Glomerular visceral epithelial cell (primary cell): Measurements from ENCODE around the gene C9orf50.

Experiments
- DNase-seq: peaks from one replicate; pipeline ENCODE4 v3.0.0-alpha.2; 2016; ENCODE audit errors: extremely low spot score

The C9orf50 gene

DNA sequence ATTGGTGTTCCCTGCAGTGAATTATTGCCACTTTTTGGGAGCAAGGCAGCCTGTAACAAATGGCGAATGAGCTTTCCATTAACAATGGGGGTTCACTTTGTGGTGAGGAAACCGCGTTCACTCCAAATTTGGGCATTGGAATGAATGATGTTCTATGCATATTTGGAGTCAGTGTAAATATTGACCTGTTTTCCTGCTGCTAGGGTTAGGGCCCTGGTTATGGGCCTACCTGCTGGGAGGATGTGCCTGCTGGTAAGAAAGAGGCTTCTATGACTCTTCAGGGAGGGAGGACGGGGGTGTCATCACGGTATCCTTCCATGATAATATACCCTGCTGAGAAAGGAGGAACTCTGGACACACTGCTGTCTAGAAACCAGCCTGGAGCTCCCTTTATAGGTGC, 29.0 kb downstream of the C9orf50 start:
- DNase-seq: no peak

DNA sequence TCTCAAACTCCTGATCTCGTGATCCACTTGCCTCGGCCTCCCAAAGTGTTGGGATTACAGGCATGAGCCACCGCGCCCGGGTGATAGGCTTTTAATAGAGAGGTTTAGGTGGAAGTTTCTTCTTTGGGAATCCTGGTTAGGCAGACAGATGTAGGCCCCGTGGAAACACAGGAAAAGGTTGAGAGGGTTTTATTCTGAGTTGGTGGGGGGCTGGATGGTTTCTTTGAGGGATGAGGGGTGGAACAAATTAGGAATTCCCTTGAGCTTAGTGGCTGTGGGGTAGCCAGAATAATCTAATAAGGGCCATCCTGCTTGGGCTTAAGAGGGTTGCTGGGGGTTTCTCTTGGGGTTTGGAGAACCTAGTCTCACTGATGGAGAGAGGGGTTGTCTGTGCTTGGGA, 30.4 kb downstream of the C9orf50 start:
- no peak for DNase-seq

DNA sequence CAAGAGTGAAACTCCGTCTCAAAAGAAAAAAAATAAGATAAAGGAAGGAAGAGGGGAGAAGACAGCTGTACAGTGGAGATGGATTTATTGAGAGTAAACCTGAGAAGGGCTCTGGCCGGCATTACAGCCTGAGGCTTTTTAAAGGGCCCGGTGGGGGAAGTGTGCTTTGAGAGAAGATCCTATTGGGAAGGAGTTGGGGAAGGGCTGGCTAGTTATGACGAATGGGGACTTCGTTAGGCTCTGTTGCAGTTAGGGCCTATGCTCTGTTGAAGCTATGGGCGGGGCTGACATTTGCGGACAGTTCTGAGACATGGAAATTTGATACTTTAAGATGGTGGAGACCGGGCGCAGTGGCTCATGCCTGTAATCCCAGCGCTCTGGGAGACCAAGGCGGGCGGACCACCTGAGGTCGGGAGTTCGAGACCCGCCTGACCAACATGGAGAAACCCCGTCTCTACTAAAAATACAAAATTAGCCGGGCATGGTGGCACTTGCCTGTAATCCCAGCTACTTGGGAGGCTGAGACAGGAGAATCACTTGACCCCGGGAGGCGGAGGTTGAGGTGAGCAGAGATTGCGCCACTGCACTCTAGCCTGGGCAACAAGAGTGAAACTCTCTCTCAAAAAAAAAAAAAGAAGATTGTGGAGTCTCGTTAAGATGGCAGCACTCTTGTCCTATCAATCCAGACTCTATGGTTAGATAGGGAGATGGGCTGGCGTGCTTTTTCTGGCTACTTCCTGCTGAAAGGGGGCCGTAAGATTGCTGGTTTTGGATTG, 33.2 kb downstream of the C9orf50 start:
- DNase-seq: no peak

DNA sequence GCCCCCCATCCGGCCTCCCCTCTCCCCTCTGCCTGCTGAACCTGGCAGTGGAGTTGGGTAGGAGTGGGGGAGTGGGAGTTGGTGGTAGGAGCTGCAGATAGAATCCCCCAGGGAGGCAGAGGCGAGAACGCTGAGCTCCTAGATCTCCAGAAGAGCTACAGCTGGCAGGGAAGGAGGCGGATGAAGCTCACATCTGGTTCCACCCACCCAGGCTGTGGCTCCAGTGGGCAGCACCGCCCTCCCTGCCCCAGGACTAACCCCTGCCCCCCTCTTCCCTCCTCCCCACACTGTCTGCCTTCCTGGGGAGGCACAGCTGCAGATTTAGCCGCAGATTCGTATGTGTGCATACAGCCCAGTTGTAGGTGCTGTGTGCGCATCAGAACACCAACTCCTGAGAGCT, 34.2 kb downstream of the C9orf50 start:
- no peak for DNase-seq

DNA sequence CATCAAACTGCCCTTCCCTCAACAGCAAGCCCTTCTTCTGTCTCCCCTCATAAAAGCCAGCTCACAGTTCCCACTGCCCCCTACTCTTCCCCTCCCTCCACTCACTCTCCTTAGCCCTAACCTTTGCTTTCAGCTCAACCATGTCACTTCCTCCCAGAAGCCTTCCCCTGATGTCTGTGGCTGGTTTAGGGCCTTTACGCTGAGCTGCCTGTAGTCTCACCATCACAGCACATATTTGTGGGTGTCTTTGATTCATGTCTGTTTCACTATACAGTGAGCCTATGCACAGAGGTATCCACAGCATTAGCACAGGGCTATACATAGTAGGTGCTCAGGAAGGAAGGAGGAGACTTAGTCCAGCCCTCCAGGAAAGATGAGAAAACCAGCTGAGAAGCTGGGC, 34.7 kb downstream of the C9orf50 start:
- DNase-seq: no peak

DNA sequence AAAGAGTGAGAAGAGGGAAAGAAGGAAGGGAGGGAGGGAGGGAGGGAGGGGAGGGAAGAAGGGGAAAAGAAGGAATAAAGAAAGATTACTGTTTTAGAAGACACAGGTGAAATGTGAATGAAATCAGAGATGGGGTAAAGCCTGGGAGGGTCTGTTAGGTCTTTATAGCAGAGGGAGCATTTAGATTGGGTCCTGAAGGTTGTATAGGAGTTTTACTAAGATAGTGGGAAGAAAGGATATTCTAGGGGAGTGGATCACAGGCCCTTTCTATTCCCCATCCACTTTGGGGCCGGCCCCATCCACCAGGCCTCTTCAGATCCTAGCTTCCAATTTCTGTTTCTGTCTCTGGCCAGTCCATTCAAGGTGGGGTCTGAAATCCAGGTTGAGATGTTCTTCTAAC, 35.5 kb downstream of the C9orf50 start:
- no peak for DNase-seq

DNA sequence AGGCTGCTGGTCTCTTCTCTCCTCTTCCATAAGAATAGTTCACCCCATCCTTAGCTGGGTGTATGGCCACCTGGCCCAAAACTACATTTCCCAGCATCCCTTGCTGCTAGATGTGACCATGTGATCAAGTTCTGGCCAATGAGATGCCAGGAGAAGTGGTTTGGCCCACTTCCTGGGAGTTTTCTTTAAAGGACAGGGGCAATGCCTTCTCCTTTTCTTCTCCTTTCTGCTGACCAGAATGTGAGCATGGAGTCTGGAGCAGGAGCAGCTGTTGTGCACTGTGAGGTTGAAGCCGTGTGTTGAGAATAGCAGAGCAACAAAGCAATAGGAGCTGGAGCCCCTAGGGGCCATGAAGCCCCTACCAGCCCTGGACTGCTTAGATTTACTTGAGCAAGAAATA, 36.8 kb downstream of the C9orf50 start:
- DNase-seq: peak; percentile 62

DNA sequence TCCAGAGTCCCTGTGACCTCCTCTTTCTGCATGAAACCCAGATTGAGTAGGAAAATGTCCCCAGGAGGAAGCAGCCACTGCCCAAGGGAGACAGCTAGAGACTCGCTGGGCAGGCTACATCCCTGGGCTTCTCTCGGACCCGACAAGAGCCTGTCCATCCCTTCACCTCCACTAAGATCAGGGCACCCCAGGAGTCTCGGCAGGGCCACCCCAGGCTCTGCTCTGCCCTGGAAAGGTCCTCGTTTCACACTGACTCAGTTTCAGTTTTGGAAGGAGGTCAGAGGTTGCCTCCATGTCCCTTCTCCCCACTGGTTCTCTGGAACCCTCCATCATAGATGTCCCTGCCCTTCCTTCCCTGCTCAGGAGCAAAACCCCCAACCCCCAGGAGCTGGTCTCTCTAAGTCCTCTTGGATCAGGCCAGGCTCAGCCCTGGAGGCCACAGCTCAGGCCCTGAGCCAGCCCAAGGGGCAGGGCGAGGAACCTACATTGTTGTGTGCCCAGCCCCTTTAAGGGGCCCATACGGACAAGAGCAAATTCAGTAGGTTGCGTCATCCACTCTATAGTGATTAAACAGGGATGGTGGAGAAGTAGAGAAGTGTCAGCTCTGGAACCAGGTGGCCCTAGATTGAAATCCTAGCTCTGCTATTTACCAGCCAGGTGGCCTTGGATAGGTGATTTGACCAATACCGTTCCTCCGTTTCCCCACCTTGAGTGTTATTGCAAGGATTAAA, 37.4 kb downstream of the C9orf50 start:
- DNase-seq: no peak

DNA sequence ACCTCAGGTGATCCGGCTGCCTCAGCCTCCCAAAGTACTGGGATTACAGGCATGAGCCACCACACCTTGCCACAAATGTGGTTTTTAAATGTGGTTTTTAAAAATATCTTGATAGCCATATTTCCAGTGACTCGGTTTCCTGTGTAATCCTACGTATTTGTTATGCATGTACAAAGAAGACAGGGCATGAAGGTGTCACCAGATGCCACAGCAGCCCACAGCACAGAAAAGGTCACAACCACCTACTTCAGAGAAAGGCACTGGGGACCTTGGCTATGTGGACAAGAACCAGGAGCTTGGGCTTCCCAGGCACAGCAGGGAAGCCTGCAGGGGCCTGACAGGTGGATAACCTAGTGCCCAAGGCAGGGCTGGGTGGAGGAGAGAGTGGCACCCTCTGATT, 38.0 kb downstream of the C9orf50 start:
- DNase-seq: no peak

DNA sequence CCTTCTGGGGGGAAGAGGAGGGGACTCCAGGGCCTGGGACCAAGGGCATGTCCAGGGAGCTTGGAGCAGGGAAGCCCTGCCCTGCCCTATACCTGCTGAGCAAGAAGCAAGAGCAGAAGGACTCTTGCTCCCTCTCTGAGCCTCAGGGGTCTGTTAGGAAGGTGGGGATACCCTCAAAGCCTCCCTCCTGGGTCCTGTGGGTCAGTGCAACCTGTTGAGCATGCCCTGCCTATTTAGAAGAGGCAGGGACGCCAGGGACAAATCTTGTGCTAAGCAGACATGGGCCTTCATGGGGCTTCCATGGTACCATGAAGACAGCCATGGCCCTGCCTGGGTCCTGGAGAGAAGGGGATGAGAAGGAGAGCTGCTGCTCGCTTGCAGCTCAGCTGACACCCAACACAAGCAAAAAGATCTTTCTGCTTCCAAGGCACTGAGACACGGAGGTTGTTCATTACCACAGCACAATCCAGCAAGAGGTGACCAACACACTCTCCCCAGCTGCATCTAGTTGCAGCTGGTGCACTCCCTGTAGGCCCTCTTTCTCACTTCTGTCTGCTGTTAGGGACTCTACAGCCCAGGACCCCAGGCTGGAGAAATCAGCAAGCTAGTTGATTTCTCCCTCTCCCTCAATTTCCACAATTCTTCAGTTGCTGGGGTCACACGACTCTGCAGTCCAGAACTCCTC, 39.3 kb downstream of the C9orf50 start:
- no peak for DNase-seq

DNA sequence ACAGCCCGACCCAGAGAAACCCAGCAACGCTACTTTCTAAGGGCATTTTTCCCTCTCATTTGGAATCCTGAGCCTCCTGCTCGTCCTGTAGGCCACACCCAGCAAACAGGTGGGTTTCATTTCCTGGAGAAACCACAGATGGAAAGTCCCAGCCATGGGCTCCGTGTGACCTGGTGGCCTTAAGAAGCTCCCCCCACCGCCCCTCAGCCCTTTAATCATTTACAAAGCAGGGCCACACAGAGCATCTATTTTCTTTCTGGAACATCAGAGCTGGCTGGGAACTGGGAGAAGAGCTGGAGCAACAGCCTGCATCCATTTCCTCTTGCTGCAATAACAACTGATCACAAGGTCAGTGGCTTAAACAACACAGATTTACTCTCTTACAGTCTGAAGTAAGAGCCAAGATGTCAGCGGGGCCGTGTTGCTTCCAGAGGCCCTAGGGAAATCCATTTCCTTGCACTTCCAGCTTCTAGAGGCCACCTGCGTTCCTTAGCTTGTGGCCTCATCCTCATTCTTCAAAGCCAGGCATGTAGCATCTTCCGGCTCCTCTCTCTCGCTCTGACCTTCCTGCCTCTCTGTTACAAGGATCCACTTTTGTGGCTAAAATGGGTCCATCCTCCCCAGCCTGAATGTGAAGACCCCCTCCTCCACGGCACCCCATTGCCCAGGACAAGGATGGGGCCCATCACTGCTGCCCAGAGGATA, 40.5 kb downstream of the C9orf50 start:
- peak; percentile 71 for DNase-seq

DNA sequence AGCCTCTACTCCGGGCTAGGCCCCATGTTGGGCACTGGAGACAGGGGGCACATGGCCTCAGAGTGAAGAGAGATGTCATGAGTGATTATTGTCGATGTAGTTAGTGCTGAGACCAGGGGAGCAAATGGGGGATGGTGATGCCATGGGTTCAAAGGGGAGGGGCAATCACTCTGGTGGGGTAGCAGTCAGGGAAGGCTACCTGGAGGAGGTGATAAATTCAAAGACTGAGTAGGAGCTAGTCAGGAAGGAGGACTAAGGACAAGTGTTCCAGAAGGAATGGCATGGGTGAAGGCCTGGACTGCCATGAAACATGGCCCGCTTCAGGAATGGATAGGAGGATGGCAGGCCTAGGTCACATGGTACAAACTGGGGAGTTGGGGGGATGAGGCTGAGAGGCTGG, 41.6 kb downstream of the C9orf50 start:
- no peak for DNase-seq

DNA sequence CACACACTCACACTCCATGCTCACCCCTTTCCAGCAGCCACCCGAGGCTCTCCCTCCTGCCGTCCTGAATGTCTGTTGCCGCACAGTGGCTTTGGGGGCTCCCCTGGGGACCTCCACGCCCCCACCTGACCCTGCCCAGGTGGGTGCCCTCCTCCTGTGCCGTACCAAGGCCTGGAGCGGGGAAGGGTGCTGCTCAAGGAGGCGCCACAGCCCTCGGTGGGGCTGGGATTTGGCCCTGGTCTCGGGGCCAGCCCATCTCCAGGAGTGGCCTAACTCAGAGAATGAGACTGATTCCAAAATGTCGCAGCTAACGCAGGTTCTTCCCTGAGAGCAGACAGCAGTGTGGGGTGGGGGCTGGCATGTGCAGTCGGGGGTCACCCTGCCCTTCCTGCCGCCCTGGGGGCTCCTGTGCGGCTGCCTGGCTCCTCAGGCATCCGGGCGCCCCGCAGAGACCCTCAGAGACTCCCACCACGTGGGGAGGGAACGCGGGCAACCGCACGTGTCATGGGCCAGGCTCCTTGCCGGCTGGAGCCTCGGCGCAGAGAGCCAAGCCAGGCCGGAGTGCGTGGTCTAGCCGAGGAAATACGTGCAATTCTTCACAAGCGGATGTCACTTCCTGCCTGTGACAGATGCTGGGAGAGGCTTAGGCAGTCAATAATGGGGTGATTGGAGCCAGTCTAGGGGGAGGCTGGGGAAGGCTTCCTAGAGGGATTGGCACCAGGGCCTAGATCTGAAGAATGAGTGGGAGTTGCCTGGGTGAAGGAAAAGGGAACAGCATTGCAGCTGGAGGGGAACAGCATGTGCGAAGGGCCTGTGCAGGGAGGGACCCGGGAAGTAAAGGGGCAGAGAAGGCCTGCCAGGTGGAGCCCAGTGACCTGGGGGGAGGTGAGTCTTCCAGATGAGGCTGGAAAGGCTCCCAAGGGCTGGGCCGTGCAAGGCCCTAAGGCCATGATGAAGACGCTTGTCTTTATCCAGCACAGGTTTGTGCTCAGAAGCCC, 44.1 kb downstream of the C9orf50 start:
- DNase-seq: peak; percentile 22

DNA sequence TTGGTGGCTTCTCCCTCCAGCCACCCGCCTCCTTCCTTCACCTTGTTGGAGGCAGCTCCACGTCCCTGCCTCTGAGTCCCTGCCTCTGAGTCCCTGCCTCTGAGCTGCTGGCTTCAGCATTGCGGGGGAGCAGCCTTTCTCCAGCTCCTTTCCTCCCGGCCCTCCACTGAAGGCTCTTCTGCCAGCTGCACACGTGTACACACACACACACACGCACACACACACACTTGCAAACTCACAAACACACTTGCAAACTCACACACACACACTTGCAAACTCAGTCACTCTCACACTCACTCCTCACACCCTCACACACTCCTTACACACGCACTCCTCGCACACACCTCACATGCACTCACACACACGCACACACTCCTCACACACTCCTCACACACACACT, 45.1 kb downstream of the C9orf50 start:
- no peak for DNase-seq

DNA sequence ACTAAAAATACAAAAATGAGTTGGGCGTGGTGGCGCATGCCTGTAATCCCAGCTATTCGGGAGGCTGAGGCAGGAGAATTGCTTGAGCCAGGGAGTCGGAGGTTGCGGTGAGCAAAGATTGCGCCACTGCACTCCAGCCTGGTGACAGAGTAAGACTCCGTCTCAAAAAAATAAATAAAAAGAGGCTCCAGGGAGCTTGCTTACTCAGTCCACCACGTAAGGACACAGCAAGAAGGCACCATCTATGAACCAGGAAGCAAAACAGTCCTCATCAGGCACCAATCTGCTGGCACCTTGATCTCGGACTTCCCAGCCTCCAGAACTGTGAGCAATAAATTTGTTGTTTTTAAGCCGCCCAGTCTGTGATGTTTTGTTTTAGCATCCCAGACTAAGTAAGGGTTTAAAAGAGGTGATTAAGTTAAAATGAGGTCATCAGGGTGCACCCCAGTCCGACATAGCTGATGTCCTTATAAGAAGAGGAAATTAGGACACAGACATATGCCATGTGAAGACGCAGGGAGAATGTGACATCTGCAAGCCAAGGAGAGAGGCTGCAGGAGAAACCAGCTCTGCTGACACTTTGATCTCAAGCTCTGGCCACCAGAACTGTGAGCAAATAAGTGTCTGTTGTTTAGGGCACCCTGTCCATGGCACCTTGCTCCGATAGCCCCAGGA, 45.9 kb downstream of the C9orf50 start:
- no peak for DNase-seq

DNA sequence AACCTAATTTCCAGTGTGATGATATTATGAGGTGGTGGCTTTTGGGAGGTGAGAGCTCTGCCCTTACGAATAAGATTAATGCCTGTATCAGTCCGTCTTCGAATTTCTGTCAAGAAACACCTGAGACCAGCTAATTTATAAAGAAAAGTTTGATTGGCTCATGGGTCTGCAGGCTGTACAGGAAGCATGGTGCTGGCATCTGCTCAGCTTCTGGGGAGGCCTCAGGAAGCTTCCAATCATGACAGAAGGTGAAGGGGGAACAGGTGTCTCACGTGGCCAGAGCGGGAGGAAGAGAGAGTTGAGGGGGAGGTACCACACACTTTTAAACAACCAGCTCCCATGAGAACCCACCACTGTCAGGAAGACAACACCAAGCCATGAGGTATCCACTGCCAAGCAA, 46.9 kb downstream of the C9orf50 start:
- DNase-seq: no peak

DNA sequence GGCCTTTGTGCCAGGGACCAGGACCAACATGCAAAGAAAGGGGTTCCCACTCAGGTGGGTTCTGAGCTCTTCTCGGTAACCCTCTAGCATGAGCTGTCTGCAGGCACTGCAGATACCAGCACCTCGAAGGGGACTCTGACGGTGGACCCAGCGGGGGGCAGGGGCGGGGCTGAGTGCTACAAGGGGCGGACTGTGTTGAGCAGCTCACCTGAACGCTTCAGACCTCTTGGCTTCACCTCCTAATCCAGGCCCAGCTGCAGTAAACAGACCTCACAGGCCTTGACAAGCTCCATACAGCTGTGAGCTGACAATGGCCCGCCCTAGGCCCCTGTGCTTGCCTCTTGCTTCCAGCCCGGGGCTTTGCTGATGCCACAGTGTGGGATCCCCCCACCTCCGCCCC, 48.4 kb downstream of the C9orf50 start:
- no peak for DNase-seq

DNA sequence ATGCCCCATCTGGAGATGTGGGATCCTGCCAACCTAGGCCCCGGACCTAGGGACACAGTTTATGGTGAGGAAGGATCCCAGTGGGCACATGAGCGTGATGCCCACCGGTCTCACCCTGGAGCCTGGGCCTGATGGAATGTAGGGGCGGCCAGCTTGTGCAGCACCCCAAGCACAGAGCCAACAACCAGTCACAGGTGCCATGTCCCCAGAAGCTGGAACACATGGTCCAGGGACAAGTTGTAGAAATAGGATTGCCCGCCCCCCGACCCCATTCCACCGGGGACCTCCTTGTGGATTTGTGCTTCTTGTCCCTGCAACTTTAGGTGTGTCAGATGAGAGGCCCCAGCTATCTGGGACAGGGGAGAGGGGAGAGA, 48.9 kb downstream of the C9orf50 start:
- no peak for DNase-seq

DNA sequence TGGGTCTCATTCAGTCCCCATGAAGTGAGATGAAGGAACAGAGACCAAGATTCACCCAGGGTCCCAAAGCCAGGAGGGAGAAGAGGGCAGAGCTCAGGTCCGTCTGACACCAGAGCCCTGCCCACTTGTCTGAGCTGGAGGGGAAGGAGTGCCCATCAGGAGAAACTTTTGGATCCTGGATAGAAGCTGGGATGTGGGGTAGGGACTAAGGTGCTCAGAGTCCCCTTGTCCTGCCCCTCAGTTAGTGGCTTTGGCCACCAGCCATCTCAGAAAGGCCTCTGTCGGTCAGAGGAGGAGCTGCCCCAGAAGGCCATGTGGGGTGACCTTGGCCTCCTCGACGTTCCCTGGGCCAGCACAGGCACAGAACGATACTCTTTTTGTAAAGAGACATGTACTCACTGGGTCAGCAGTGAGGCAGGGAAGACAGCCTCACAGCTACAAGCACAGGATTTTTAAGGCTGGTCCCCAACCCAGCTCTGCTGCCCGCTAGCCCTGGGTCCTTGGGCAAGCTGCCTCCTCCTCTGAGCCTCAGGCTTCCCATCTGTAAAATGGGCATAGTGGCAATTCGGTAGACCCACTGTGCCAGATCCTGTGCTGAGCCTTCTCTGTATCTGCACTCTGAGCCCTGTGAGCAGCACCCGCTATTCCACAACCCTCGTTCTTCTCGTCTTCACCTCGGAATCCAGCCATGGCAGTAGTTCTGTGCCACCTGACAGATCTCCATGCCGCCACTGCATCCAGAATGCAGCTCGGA, 49.4 kb downstream of the C9orf50 start:
- no peak for DNase-seq
